GM19238 (cell line): ENCODE results near the gene ILDR1.
"Not testable (repeated sequence)": the region's sequence is repeated elsewhere in the genome, so short reads cannot be mapped to it uniquely, and the experiment has no call there.

Experiments
- DNase-seq: peaks from one replicate; pipeline ENCODE4 v3.0.0; 2011; ENCODE audit warnings: low spot score; ENCODE audit not compliant: insufficient read length

Gene ILDR1

GRCh38 chr3:121948641-121949040, 73.4 kb downstream of the ILDR1 start:
- DNase-seq, result no peak

DNA sequence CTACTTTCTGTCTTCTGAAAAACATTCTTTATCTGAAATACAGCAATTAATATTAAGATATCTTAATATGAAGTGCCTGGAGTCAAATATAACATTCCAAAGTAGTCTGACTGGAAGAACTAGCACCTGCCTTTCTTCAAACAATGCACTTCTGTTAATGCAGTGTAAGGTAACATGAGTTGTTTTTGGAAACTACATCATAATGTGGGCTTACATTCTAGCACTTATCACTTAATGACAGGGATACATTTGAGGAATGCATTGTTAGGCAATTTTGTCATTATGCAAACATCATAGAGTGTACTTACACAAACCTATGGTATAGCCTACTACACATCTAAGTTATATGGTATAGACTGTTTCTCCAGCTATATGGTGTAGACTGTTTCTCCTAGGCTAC, 78.6 kb downstream of the ILDR1 start:
- no peak for DNase-seq

DNA sequence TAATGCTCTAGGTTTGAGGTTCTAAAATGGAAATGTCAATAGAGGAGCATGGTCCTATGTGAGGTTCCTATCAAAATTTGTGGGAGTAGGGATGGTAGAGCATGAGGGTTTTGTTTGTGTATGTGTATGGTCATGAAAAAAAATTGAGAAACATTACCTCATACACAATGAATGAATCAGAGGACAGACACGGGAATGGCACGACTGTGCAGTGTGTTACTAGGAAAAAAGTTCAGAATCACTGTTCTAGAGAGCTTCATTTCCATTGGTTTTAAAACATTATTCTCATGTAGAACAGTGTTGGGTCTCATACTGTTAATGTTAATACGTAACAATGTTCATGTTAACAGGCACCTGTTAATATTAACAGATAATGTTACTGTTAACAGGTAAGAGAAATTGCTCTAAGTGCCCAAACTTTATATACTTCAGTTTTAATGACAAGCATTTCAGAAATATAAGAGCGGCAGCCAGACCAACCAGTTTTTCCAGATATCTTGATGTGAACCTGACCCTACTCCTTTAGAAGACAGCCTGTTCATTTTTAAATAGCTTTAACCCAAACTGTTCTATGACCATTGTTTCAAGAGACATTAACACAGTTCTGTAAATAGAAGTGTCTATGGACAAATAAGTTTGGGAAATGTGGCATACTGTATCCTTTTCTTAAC, 79.8 kb downstream of the ILDR1 start:
- DNase-seq, result no peak

GRCh38 chr3:121941592-121941991, 80.5 kb downstream of the ILDR1 start:
- no peak for DNase-seq

DNA sequence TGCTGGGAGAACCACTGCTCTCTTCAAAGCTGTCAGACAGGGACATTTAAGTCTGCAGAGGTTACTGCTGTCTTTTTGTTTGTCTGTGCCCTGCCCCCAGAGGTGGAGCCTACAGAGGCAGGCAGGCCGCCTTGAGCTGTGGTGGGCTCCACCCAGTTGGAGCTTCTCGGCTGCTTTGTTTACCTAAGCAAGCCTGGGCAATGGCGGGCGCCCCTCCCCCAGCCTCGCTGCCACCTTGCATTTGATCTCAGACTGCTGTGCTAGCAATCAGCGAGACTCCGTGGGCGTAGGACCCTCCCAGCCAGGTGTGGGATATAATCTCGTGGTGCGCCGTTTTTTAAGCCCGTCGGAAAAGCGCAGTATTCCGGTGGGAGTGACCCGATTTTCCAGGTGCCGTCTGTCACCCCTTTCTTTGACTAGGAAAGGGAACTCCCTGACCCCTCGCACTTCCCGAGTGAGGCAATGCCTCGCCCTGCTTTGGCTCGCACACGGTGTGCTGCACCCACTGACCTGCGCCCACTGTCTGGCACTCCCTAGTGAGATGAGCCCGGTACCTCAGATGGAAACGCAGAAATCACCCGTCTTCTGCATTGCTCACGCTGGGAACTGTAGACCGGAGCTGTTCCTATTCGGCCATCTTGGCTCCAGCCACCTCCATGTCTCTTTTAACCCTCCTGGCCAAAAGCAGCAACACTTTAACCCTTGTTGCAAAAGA, 83.7 kb downstream of the ILDR1 start:
- not testable (repeated sequence) for DNase-seq
